HG02571 (cell line): Measurements from ENCODE around the gene KANK2.

Experiments used
- ATAC-seq: cut with Tn5 transposase; IDR thresholded peaks from one replicate; pipeline ENCODE4 v1.9.1; 2021; ENCODE audit warnings: mild to moderate bottlenecking, moderate library complexity; ENCODE audit not compliant: unreplicated experiment

KANK2 gene

DNA sequence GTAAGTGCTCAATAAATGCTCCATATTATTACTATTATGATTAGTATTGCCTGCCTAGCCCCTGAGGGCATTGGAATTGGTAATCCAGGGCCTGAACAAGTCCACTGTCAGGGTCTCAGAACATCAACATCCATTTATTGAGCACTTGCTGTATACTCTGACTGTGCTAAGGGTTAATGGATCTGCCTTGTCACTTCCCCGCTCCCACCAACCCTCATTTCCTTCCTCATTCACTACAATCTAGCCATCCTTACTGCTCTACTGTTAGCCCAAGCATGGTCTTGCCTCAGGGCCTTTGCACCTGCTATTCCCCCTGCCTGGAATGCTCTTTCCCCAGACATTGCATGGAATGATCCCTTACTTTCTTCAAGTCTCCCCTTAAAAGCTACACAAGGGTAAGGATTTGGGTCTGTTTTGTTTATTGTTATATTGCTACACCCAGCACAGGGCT, 29.4 kb upstream of the KANK2 start:
- ATAC-seq, result no peak

- ATAC-seq, result no peak
Measured at GRCh38 chr19:11225815-11226214, 28.5 kb upstream of the KANK2 start.

DNA sequence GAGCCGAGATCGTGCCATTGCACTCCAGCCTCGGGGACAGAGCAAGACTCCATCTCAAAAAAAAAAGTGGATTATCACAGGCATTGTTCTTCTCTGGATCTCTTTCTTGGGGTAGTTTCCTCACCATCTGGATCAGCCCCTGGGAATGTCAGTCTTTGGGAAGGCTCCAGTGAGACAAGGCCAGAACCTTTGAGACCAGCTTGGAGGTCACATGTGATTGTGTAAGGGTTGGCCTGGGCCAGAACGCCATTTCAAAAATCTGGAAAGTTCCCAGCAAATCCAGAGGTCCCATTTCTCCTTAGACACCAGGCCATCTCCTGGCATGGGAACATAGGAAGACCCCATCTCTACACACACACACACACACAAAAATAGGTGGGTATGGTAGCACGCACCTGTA, 27.8 kb upstream of the KANK2 start:
- no peak for ATAC-seq

- ATAC-seq, result no peak
Measured at GRCh38 chr19:11224429-11224828, 27.1 kb upstream of the KANK2 start.

GRCh38 chr19:11223200-11223599, 25.9 kb upstream of the KANK2 start:
- ATAC-seq, result no peak

DNA sequence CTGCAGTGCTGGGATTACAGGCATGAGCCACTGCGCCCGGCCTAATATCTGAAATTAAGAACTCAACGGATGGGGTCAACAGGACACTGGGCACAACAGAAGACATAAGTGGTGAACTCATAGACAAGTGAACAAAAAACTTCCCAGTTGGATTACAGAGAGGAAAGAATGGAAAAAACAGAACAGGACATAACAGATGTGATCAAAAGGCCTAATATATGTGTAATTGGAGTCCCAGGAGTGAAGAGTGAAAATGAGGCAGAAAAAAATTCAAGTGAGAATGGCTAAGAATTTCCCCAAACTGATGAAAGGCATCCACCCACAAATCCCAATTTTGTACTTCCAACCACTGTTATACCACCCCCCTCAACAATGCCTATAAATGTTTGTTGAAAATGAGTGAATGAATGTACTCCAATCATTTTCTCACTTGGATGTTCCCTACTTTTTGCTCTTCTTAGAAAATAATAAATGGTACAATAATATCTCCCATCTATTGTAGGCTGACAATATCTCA, 23.8 kb upstream of the KANK2 start:
- no peak for ATAC-seq

- ATAC-seq, result no peak
Measured at GRCh38 chr19:11214387-11214786, 17.0 kb upstream of the KANK2 start.

- ATAC-seq, result no peak
Measured at GRCh38 chr19:11210656-11210928, 13.2 kb upstream of the KANK2 start.

GRCh38 chr19:11209839-11210655, 12.7 kb upstream of the KANK2 start:
- no peak for ATAC-seq

- no peak for ATAC-seq
Measured at GRCh38 chr19:11208561-11209471, 11.5 kb upstream of the KANK2 start.

DNA sequence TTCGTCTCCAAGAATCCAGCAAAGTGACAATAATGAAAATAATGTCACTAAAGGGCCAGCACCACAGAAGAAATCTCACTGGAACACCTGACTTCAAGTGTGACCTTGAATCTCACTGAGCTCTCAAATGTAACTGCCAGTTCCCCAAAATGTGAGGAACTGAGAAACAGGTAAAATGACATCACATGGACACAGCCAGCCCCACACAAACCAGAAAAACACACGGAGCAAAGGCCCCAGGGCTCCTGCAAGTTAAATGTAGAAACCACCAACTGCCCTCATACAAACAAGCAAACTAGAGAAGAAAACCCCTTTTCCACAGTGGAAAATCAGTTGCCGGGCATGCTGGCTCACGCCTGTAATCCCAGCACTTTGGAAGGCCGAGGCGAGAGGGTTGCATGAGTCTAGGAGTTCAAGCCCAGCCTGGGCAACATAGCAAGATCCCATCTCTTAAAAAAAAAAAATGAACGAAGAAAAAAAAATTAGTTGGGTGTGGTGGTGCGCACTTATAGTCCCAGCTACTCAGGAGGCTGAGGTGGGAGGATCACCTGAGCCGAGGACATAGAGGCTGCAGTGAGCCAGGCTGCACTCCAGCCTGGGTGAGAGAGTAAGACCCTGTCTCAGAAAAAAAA, 8.7 kb upstream of the KANK2 start:
- ATAC-seq, result no peak

GRCh38 chr19:11204943-11205349, 7.6 kb upstream of the KANK2 start:
- ATAC-seq, result no peak

- no peak for ATAC-seq
Measured at GRCh38 chr19:11204076-11204602, 6.8 kb upstream of the KANK2 start.

DNA sequence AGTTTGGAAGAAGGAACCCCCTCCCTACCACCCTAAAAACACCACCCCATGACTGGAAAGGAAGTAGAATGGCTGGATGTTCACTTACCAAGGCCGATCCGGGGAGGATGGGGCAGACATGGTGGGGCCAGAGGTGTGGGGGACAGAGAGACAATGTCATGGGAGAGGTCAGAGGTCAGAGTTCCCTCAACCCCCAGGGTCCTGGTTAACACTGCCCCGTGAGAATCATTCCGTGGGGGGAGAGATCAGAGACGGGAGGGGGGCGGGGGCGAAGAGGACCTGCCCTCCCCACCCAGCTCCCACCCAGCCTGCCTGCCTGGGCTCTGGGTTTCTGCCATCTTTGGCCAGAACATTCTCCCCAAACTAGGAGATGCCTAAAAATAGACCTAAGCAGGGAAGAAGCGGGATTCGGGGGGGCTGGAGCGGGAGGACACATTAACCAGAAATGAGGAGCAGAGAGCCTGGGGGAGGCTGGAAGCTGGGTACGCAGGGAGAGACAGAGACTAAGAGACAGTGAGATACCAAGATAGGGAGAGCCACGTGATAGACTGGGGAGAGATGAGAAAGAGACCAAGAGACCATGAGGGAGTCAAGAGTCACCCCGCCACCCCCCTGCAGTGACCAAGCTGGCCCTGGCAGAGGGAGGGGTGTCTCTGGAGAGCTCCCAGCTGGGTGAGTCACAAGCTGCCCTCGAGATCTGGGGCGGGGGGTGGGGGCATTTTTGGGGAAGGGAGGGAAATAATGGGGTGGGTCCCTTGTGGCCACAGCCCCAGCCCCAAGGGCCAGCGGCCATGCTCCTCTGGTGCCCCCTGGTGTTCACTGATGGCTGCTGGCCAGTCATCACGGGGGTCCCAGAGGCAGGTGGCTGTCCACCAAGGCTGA, 6.1 kb upstream of the KANK2 start:
- ATAC-seq, result no peak

DNA sequence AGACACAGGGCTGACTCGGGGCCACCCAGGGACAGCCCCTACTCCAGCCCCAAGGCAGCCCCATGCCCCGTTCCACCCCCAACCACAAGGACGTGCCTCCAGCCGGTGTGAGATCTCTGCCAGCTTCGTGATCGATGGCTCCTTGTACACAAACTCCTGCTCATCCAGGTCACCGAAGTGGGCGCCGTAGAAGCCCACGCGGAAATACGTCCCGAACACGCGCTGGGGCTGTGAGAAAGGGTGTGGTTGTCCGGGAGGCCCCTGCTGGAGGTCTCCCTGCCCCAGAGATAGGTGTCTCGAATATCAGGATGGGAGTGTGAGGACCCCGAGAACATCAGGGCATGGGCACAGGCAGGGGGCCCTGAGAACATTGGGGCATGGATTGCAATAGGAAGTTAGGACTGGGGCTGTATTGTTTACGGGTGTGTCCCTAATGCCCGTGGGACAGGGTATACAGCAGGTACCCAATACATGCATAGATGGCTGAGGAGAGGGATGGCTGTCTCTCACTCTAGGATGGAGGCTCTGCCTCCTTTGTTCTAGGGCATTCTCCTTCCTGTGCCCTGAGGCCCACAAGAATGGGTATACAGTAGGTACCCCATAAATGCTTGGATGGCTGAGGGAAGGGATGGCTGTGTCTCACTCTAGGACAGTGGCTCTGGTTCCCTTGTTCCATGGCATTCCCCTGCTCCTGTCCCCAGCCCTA, 5.3 kb upstream of the KANK2 start:
- no peak for ATAC-seq

DNA sequence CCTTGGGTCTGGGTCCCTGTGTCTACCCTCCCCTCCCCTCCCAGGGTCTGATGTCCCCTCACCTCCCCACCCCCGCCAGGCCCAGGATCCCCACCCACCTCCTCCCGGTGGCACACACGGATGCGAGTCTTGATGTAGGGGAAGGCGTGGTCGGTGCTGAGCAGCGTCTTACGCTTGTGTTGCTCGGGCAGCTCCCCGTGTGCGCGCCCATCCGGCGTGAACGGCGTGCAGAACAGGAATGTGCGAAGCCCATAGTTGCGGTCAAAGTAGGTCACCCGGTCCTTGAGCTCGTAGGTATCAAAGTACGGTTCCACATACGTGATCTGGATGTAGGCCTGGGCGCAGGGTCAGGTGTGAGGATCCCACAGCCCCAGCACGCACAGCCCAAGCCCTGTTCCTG, 4.4 kb upstream of the KANK2 start:
- ATAC-seq, result no peak

DNA sequence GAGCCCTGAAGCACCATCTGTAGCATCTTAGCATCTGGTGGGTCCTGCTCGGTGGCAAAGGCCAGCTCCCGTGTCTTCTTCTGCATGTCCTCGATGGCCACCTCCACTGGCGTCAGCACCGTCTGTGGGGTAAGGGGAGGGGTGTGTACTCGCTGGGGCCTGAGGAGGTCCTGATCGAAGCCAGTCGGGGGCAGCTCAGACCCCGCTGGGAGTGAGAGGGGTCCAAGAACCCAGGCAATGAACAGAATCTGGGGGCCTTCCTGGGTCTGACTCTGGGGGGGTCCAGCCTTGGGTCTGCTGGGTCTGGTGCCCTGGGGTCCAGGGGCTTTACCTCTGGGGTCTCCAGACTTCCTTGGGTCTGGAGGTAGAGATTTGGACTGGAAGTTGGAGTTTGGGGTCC, 3.6 kb upstream of the KANK2 start:
- ATAC-seq, result no peak

GRCh38 chr19:11200015-11200574, 2.8 kb upstream of the KANK2 start:
- no peak for ATAC-seq

- ATAC-seq, result no peak
Measured at GRCh38 chr19:11199517-11199916, 2.2 kb upstream of the KANK2 start.
